ENCODE results near the gene ATP6V0C. TPM values are rescaled to one million over a fixed set of nuclear protein-coding genes. Genes with fewer than 3 reads are reported as not detected.
"Not testable (repeated sequence)": the region's sequence is repeated elsewhere in the genome, so short reads cannot be mapped to it uniquely, and the experiment has no call there.

Gene ATP6V0C
- total and polyA plus RNA-seq, 2 of the 8 experiments (the other 6 are each of a cell fraction or from before 2014, with no cell fraction given) = 125 to 176 TPM

DNA sequence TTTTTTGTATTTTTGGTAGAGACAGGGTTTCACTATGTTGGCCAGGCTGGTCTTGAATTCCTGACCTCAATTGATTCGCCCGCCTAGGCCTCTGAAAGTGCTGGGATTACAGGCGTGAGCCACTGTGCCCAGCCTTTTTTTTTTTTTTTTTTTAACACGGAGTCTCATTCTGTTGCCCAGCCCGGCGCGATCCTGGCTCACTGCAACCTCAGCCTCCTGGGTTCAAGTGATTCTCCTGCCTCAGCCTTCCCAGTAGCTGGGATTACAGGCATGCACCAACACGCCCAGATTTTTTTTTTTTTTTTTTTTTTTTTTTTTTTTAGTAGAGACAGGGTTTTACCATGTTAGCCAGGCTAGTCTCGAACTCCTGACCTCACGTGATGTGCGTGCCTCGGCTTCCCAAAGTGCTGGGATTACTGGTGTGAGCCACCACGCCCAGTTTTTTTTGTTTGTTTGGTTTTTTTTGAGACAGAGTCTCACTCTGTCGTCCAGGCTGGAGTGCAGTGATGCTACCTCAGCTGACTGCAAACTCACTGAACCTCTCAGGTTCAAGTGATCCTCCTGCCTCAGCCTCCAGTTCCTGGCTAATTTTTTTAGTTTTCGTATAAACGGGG, 19.5 kb downstream of the ATP6V0C start:
- CTCF ChIA-PET (ENCODE audit: partially characterized antibody) = interaction anchor here (0.6 to 1.7 kb wide), 3 partner anchors 13 to 550 kb away, joined by 3 to 4 read pairs (median 3); partner anchors contain the start of gene AMDHD2
- not testable (repeated sequence) for H2AFZ ChIP-seq (ENCODE audit: low read length); H3K9me3 ChIP-seq (ENCODE audit: insufficient read depth in 2 of 2, low read depth in 1 of 2, low read length in 1 of 2); H4K8ac ChIP-seq (ENCODE audit: extremely low read depth, insufficient read depth, low read length); H3K4ac ChIP-seq (replicated peaks; ENCODE audit: insufficient read length, low read depth, low read length); H2BK15ac ChIP-seq (ENCODE audit: low read length); H3K18ac ChIP-seq (ENCODE audit: extremely low read depth, low read length); H3K56ac ChIP-seq (replicated peaks; ENCODE audit: insufficient read length, low read depth, low read length); H3K14ac ChIP-seq (ENCODE audit: insufficient read length); FAIRE-seq; H2BK120ac ChIP-seq (replicated peaks; ENCODE audit: low read depth, low read length); H3K79me2 ChIP-seq (ENCODE audit: control insufficient read depth in 1 of 2, insufficient read depth in 2 of 2, low read length in 2 of 2); H3K27ac ChIP-seq (ENCODE audit: low read depth, low read length); DNase-seq (ENCODE audit: low read depth in 1 of 2, low spot score in 2 of 2); H3K23ac ChIP-seq (ENCODE audit: insufficient read length); H3K9ac ChIP-seq (replicated peaks in 1 of 4; ENCODE audit: extremely low read depth in 1 of 4, low read depth in 3 of 4, low read length in 3 of 4); H3K27me3 ChIP-seq (replicated peaks in 1 of 4; ENCODE audit: control insufficient read depth in 3 of 4, extremely low read depth in 1 of 4, insufficient read depth in 3 of 4, low read length in 3 of 4); H2BK20ac ChIP-seq (ENCODE audit: low read length); H3K79me1 ChIP-seq (ENCODE audit: low read depth, low read length); H4K91ac ChIP-seq (replicated peaks; ENCODE audit: insufficient read length, low read length); H4K5ac ChIP-seq (ENCODE audit: insufficient read length, low read depth, low read length)
- H3K23me2 ChIP-seq (ENCODE audit: low read depth, low read length) = peaks cover 14% of the 10 kb centered on the region
- H3K36me3 ChIP-seq (ENCODE audit: control insufficient read depth in 2 of 4, insufficient read depth in 4 of 4, low read length in 3 of 4) = peaks cover under 1 to 12% (median 2%) of the 10 kb centered on the region in 4 experiments; a peak in 5 of 8 replicates
- H2BK12ac ChIP-seq (ENCODE audit: low read depth, low read length) = 0 out of 2 replicates have a peak overlapping the region, but pooled peaks have one; percentile 39
- peak overlapping the region; percentile 65; the same call in 1 of the 2 replicates for H2AK5ac ChIP-seq (ENCODE audit: low read depth, low read length)
- peak overlapping the region; percentile 88 to 93 for H3K4me2 ChIP-seq (ENCODE audit: insufficient read depth in 1 of 2, low read depth in 2 of 2, low read length in 2 of 2)
- H3K4me3 ChIP-seq (ENCODE audit: extremely low read depth in 1 of 4, insufficient read depth in 2 of 4, low read depth in 3 of 4, low read length in 4 of 4) = peak overlapping the region; percentile 63 to 76 (median 72); a peak in 7 of 8 replicates
- H2BK5ac ChIP-seq (ENCODE audit: low read depth, low read length) = 0 out of 2 replicates have a peak overlapping the region, but pooled peaks have one; percentile 91
- H4K20me1 ChIP-seq (replicated peaks in 1 of 2; ENCODE audit: control insufficient read depth in 1 of 2, insufficient read depth in 2 of 2, low read length in 2 of 2) = peaks cover 0 to 13% of the 10 kb centered on the region in 2 experiments
- POLR2A ChIA-PET (ENCODE audit: partially characterized antibody) = interaction anchor here (0.9 to 5.6 kb wide), 10 partner anchors 11 to 325 kb away, joined by 3 to 108 read pairs (median 8); partner anchors contain the start of genes AMDHD2, ATP6V0C, ECI1 and NTN3
- 77% methylated on average over 13 of the region's 16 CpGs; no CpG with 5 or more reads in 1 of the 2 experiments for WGBS, 2 experiments (ENCODE audit: extremely low coverage in 1 of 2, insufficient coverage in 1 of 2, insufficient read length in 1 of 2, insufficient replicate concordance in 2 of 2, low coverage in 1 of 2, low lambda C conversion rate in 2 of 2, missing lambda C conversion rate in 1 of 2)
- peaks cover 0 to 11% (median 7%) of the 10 kb centered on the region in 4 experiments; a peak in 4 of 7 replicates for H3K4me1 ChIP-seq (replicated peaks in 1 of 4; ENCODE audit: control insufficient read depth in 3 of 4, insufficient read depth in 4 of 4, low read length in 3 of 4)

All from H1 (cell line).